Dendritic cell treated with granulocyte-macrophage colony-stimulating factor and Interleukin-4, amounts not matched to agents 40 ng/mL and 50 ng/mL, for 4 days (primary cell): ENCODE measurements around the gene OR10J5.
"Not testable (repeated sequence)": the region's sequence is repeated elsewhere in the genome, so short reads cannot be mapped to it uniquely, and the experiment has no call there.

Experiments
- H3K27ac Mint-ChIP-seq: one replicate; pipeline ENCODE4 v1.8.0; 2022; ENCODE audit warnings: mild to moderate bottlenecking, mixed read lengths
- H3K27me3 Mint-ChIP-seq: one replicate; pipeline ENCODE4 v1.8.0; 2022; ENCODE audit warnings: mild to moderate bottlenecking, mixed read lengths
- H3K36me3 Mint-ChIP-seq: one replicate; pipeline ENCODE4 v1.8.0; 2022; ENCODE audit warnings: low read depth, mixed read lengths
- H3K4me1 Mint-ChIP-seq: one replicate; pipeline ENCODE4 v1.8.0; 2022; ENCODE audit warnings: low read depth, mixed read lengths
- H3K4me3 Mint-ChIP-seq: one replicate; pipeline ENCODE4 v1.8.0; 2022; ENCODE audit warnings: mild to moderate bottlenecking, moderate library complexity, mixed read lengths
- H3K9me3 Mint-ChIP-seq: one replicate; pipeline ENCODE4 v1.8.0; 2022; ENCODE audit warnings: mixed read lengths
- intact Hi-C: fragments of 100-400 bp; cut with micrococcal nuclease; formaldehyde crosslinking; loops from one replicate; pipeline ENCODE4 v1.15.0; 2022

Gene OR10J5

GRCh38 chr1:159509440-159510228 is 26.2 kb downstream of the OR10J5 start:
- peaks cover 31% of the 10 kb centered on the region for H3K4me1 Mint-ChIP-seq
- peaks cover 12% of the 10 kb centered on the region for H3K36me3 Mint-ChIP-seq
- H3K4me3 Mint-ChIP-seq, result no peak overlapping the region
- no peaks in the 10 kb centered on the region for H3K27me3 Mint-ChIP-seq
- peaks cover 24% of the 10 kb centered on the region for H3K9me3 Mint-ChIP-seq
- H3K27ac Mint-ChIP-seq, result no peak overlapping the region
- intact Hi-C loops, result no loop called here

- H3K9me3 Mint-ChIP-seq, result peaks cover 24% of the 10 kb centered on the region
- peaks cover 12% of the 10 kb centered on the region for H3K36me3 Mint-ChIP-seq
- intact Hi-C loops, result no loop called here
- H3K27ac Mint-ChIP-seq, result no peak overlapping the region
- peaks cover 31% of the 10 kb centered on the region for H3K4me1 Mint-ChIP-seq
- H3K4me3 Mint-ChIP-seq, result no peak overlapping the region
- H3K27me3 Mint-ChIP-seq, result no peaks in the 10 kb centered on the region
These were observed 26.9 kb downstream of the OR10J5 start for GRCh38 chr1:159508951-159509350.

- Mint-ChIP-seq H3K4me1 (peaks cover 32% of the 10 kb centered on the region), H3K27ac (peak overlapping the region; percentile 55)
These were observed 30.1 kb downstream of the OR10J5 start for GRCh38 chr1:159505676-159506075.

GRCh38 chr1:159501082-159501481 is 34.7 kb downstream of the OR10J5 start:
- Mint-ChIP-seq H3K27ac (no peak overlapping the region), H3K9me3 (peaks cover 46% of the 10 kb centered on the region), H3K4me1 (peaks cover 22% of the 10 kb centered on the region), H3K4me3 (no peak overlapping the region), H3K27me3 (no peaks in the 10 kb centered on the region), H3K36me3 (peaks cover 9% of the 10 kb centered on the region)
- intact Hi-C loops, result no loop called here

More at GRCh38 chr1:159505676-159506075, 30.1 kb downstream of the OR10J5 start:
- H3K36me3 Mint-ChIP-seq, result peaks cover 12% of the 10 kb centered on the region
- H3K4me3 Mint-ChIP-seq, result no peak overlapping the region
- peaks cover 25% of the 10 kb centered on the region for H3K9me3 Mint-ChIP-seq
- intact Hi-C loops, result no loop called here
- H3K27me3 Mint-ChIP-seq, result no peaks in the 10 kb centered on the region

- H3K9me3 Mint-ChIP-seq, result peaks cover 24% of the 10 kb centered on the region
- H3K4me3 Mint-ChIP-seq, H3K4me1 Mint-ChIP-seq, H3K36me3 Mint-ChIP-seq, H3K27ac Mint-ChIP-seq, H3K27me3 Mint-ChIP-seq, intact Hi-C loops: not testable (repeated sequence)
These were observed 41.1 kb downstream of the OR10J5 start for GRCh38 chr1:159494513-159495210.

- Mint-ChIP-seq H3K27me3 (no peaks in the 10 kb centered on the region), H3K27ac (no peak overlapping the region), H3K9me3 (peaks cover 11% of the 10 kb centered on the region), H3K4me3 (no peak overlapping the region), H3K4me1 (no peaks in the 10 kb centered on the region), H3K36me3 (no peaks in the 10 kb centered on the region)
- intact Hi-C loops, result no loop called here
These were observed 42.5 kb downstream of the OR10J5 start for GRCh38 chr1:159493354-159493753.

GRCh38 chr1:159492575-159493323 is 43.1 kb downstream of the OR10J5 start:
- Mint-ChIP-seq H3K4me3 (no peak overlapping the region), H3K36me3 (no peaks in the 10 kb centered on the region), H3K9me3 (peaks cover 5% of the 10 kb centered on the region), H3K4me1 (no peaks in the 10 kb centered on the region), H3K27me3 (no peaks in the 10 kb centered on the region), H3K27ac (no peak overlapping the region)
- intact Hi-C loops, result no loop called here
